GM10248 (cell line): Measurements from ENCODE around the gene PUSL1.

Experiments used
- CTCF ChIA-PET: fragments of 300-600 bp; sonication (Branson Sonifier 250); formaldehyde crosslinking; extraction: SDS; loops from one replicate; lab custom pipeline; 2021; ENCODE audit warnings: antibody characterized with exemption; lab: Yijun Ruan, JAX
- POLR2A ChIA-PET: fragments of 350-650 bp; sonication (Branson Sonifier 250); formaldehyde crosslinking; extraction: SDS; loops from one replicate; lab custom pipeline; 2020; ENCODE audit warnings: antibody characterized with exemption; lab: Yijun Ruan, JAX
- DNase-seq: peaks from one replicate; pipeline ENCODE4 v3.0.0; 2012; ENCODE audit errors: extremely low spot score
- TF ChIP-seq, protein P1 (sequence below): IDR thresholded peaks from 2 replicates; pipeline ENCODE4 v1.5.1; 2012; ENCODE audit warnings: mild to moderate bottlenecking, low read depth; ENCODE audit errors: extremely low read depth, missing control alignments, control extremely low read depth

Gene PUSL1

DNA sequence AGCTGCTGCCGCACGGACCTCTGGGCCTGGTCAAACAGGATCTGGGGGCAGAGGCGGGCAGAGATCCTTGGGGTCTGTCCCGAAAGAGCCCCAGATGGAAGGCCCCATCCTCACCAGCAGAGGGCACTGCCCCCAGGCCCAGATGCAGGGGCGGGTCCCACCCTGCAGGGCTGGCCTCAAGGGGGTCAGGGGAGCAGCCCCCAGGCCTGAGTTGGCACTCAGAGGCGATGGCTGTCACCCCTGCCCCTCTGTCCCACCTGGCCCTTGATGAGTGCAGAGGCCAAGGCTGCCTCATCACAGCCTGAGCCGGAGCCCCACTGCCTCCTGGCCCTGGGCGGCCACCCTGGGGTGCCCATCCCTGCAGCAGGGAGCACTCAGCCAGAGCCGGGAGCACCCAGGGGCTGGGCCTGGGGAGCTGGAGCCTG, 6.4 kb upstream of the PUSL1 start:
- POLR2A ChIA-PET = no interaction called here
- DNase-seq = no peak
- CTCF ChIA-PET = interaction anchor here (1.2 kb wide), 1 partner anchor 70 kb away, joined by 3 read pairs; no protein-coding TSS in a partner anchor
- TF ChIP-seq, protein P1, sequence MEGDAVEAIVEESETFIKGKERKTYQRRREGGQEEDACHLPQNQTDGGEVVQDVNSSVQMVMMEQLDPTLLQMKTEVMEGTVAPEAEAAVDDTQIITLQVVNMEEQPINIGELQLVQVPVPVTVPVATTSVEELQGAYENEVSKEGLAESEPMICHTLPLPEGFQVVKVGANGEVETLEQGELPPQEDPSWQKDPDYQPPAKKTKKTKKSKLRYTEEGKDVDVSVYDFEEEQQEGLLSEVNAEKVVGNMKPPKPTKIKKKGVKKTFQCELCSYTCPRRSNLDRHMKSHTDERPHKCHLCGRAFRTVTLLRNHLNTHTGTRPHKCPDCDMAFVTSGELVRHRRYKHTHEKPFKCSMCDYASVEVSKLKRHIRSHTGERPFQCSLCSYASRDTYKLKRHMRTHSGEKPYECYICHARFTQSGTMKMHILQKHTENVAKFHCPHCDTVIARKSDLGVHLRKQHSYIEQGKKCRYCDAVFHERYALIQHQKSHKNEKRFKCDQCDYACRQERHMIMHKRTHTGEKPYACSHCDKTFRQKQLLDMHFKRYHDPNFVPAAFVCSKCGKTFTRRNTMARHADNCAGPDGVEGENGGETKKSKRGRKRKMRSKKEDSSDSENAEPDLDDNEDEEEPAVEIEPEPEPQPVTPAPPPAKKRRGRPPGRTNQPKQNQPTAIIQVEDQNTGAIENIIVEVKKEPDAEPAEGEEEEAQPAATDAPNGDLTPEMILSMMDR = peak; percentile 45

DNA sequence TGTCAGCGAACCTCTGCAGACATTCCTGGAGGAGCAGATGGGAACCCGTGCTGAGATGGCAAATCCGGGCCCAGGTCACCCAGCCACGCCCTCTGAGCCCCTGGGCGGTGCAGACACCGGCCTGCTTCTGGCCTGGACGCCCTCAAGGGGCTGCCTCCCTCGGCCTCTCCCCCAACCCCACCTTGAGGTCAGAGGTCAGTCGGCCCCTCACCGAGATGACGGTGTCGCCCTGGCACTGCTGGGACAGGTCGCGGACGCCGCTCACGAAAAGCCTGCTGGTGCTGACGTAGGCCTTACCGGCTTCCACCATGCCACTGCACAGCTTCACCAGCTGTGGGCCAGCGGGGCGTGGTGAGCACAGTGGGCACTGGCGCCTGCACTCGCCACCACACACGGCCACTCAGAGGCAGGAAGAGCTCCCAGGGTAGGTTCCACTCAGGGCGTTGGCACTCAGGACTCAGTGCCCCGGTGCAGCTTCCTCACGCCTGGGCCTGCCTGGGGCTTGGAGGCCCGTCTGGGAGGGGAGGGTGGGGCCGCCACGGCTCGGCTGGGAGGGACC, 5.4 kb upstream of the PUSL1 start:
- ChIA-PET CTCF (no interaction called here), POLR2A (no interaction called here)
- TF ChIP-seq, protein P1 = no peak
- no peak for DNase-seq

DNA sequence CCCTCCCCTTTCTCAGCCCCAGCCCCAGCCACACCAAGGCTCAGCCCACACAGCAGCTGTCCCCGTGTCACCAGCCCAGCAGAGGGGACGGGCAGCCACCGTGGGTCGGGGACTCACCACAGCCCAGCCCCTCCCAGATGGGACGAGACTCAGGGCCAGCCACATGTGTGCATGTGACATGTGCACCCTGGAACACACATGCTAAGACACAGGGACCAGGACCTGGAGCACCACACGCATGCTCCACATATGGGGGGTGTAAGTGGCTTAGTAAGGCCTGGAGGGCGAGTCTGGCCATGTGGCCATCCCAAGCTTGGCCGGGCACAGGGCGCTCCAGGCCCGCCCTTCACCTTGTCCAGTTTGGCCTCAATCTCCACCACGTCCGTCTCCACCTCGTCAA, 4.7 kb upstream of the PUSL1 start:
- DNase-seq = no peak
- TF ChIP-seq, protein P1 = no peak
- ChIA-PET CTCF (no interaction called here), POLR2A (no interaction called here)

DNA sequence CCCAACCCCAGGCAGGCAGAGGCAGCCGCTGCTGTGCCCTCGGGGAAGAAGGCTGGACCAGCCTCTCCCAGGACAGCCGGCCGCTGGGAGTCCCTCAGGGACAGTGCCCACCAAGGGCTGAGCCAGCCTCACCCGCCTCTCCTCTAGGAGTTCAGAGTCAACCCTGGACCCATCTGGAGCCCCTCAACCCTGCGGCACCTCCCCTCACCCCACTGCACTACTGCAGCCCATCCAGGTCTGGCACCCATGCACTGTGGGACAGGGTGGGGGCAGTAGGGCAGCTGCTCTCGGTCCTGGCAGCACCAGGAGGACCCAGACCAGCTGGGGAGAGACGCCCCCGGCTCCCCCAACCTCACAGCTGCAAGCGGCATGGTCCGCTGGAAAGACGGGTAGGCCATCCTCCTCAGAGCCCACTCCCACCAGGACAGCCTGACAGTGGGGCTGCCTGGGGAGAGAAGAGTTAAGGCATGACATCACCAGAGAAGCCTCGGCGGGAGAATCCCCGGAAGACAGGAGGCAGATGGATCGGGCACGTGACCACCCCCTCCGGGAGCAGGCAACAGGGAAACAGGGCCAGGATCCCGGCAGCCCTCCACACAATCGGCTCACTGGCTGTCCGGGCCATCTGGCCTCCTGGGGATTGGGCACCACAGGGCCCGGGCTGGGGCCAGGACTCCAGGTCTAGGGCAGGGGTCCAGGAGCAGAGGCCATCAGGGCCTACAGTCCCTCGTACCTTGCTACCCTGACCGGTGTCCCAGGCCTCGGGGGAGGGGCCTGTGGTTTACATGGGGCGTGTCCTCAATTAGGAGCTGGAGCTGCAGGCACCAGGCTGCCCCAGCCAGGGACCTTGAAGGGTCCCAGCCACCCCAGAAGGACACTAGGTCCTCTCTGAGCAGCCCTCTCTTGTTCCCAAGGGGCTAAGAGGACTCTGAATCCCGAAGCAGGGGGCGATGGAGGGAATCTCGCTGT, 3.8 kb upstream of the PUSL1 start:
- DNase-seq = no peak
- ChIA-PET CTCF (interaction anchor here (0.8 to 1.2 kb wide), 4 partner anchors 13 to 605 kb away, joined by 3 to 6 read pairs (median 4); no protein-coding TSS in a partner anchor), POLR2A (no interaction called here)
- TF ChIP-seq, protein P1 = no peak

DNA sequence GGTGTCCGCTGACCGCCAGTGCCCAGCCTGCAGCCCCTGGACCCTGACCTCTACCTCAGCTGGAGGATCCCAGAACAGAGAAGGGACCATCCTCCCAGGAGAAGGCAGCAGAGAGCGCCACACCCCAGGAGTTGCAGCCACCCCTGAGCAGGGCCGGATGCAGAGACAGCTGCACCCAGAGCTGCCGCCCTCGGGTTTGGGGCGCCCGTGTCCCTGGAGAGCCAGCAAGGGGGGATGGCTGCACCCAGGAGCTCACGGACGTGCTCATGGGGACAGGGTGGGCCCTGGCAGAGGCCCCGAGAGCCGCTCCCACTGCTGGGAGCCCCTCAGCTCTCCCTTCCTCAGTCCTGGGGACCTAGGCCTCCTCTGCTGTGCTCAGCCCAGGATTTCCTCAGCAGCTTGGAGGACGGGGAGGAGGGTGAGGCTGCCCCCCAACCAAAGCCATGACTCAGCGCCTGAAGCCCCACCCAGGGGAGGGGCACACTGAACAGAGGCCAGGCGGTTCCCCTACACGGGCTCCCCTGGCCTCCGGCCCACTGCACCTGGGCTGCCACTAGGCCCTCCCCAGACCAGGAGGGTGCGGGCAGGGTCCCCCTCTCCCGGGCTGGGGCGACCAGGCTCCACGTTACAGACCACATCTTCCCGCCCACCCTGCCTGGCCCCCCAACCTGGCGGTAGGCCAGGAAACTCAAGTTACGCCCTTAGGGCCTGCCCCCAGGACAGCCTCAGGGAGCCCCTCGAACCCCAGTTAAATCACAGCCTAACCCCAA, 2.9 kb upstream of the PUSL1 start:
- ChIA-PET POLR2A (no interaction called here), CTCF (interaction anchor here (0.8 to 1.2 kb wide), 4 partner anchors 14 to 604 kb away, joined by 3 to 6 read pairs (median 4); no protein-coding TSS in a partner anchor)
- DNase-seq = peak; percentile 70
- TF ChIP-seq, protein P1 = no peak

DNA sequence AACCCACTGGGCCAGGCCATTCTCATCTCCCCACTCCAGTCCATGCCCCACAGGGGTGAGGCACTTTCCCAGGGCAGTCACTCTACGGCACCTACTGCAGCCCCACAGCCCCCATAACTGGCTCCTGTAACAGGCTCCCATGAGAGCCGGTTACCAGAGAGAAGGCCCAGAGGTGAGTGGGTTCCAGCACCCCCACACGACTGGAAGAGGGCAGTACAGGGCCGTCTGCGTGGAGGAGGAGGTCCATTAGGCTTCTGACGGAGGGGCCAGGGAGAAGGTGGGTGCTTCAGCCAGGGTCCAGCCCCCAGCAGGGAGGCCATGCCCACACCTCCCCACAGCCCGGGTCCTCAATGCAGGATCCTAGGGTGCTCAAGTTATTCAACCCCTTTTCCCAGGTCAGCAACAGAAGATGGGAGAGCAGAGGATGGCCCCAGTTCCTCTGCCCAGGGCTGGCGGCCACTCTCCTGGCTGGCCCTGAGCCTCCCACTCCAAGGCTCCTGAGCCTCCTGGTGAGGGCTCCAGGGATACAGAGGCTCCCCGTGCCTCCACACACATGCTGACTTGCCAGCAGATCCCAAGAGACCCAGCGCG, 2.2 kb upstream of the PUSL1 start:
- TF ChIP-seq, protein P1 = peak; percentile 31
- POLR2A ChIA-PET = no interaction called here
- CTCF ChIA-PET = interaction anchor here (1.1 kb wide), 1 partner anchor 67 kb away, joined by 4 read pairs; no protein-coding TSS in a partner anchor
- no peak for DNase-seq
